H9 (cell line): ENCODE data around the gene NPAS2. TPM values are rescaled to one million over a fixed set of nuclear protein-coding genes. Genes with fewer than 3 reads are reported as not detected.

Experiments
- DNase-seq: peaks from one replicate; pipeline ENCODE4 v3.0.0-alpha.2; 2017
- H2AFZ ChIP-seq: one replicate; pipeline ENCODE4 v1.6.1; 2013; ENCODE audit warnings: mild to moderate bottlenecking, low read length, control low read depth, moderate library complexity
- H2AK5ac ChIP-seq: 2 replicates; pipeline ENCODE4 v1.6.1; 2013; ENCODE audit warnings: low read length, control low read depth, mixed read lengths; ENCODE audit not compliant: insufficient read length
- H2BK120ac ChIP-seq: one replicate; pipeline ENCODE4 v1.6.1; 2013; ENCODE audit warnings: low read depth, mild to moderate bottlenecking, low read length, control low read depth, inconsistent platforms; ENCODE audit not compliant: poor library complexity, severe bottlenecking
- H2BK12ac ChIP-seq: 2 replicates; pipeline ENCODE4 v1.6.1; 2013; ENCODE audit warnings: low read length, control low read depth, mixed read lengths, low read depth; ENCODE audit not compliant: insufficient read length
- H2BK15ac ChIP-seq: 2 replicates; pipeline ENCODE4 v1.6.1; 2013; ENCODE audit warnings: low read depth, low read length, control low read depth
- H2BK20ac ChIP-seq: one replicate; pipeline ENCODE4 v1.6.1; 2013; ENCODE audit warnings: low read depth, mild to moderate bottlenecking, low read length, control low read depth, inconsistent platforms; ENCODE audit not compliant: poor library complexity, severe bottlenecking
- H2BK5ac ChIP-seq: 2 replicates; pipeline ENCODE4 v1.6.1; 2013; ENCODE audit warnings: low read length, control low read depth, mixed read lengths; ENCODE audit not compliant: insufficient read length
- H3K14ac ChIP-seq: 2 replicates; pipeline ENCODE4 v1.6.1; 2013; ENCODE audit warnings: low read length, control low read depth; ENCODE audit not compliant: insufficient read depth
- H3K18ac ChIP-seq: 2 replicates; pipeline ENCODE4 v1.6.1; 2013; ENCODE audit warnings: low read depth, mild to moderate bottlenecking, mixed read lengths, low read length, control low read depth; ENCODE audit not compliant: insufficient read length
- H3K23ac ChIP-seq: 2 replicates; pipeline ENCODE4 v1.6.1; 2013; ENCODE audit warnings: low read length, control low read depth, mixed read lengths, low read depth; ENCODE audit not compliant: insufficient read length
- H3K23me2 ChIP-seq: 2 replicates; pipeline ENCODE4 v1.6.1; 2013; ENCODE audit warnings: low read depth, mild to moderate bottlenecking, mixed read lengths, low read length, control low read depth; ENCODE audit not compliant: insufficient read length, poor library complexity, severe bottlenecking
- H3K27ac ChIP-seq: 2 replicates; pipeline ENCODE4 v1.5.1; 2013; ENCODE audit warnings: low read length, control low read depth, mixed read lengths, low read depth; ENCODE audit not compliant: insufficient read length
- H3K27me3 ChIP-seq: 2 replicates; pipeline ENCODE4 v1.6.1; 2013; ENCODE audit warnings: low read length, control low read depth, inconsistent platforms; ENCODE audit not compliant: insufficient read depth
- H3K4ac ChIP-seq: 2 replicates; pipeline ENCODE4 v1.6.1; 2013; ENCODE audit warnings: low read depth, mild to moderate bottlenecking, control low read depth, inconsistent platforms, low read length, moderate library complexity
- H3K4me1 ChIP-seq: 2 replicates; pipeline ENCODE4 v1.6.1; 2013; ENCODE audit warnings: low read length, control low read depth, inconsistent platforms; ENCODE audit not compliant: insufficient read depth
- H3K4me2 ChIP-seq: 2 replicates; pipeline ENCODE4 v1.6.1; 2013; ENCODE audit warnings: low read length, control low read depth, mixed read lengths; ENCODE audit not compliant: insufficient read length, insufficient read depth
- H3K56ac ChIP-seq: 2 replicates; pipeline ENCODE4 v1.6.1; 2013; ENCODE audit warnings: low read depth, mild to moderate bottlenecking, mixed read lengths, low read length, control low read depth; ENCODE audit not compliant: insufficient read length
- H3K79me1 ChIP-seq: 2 replicates; pipeline ENCODE4 v1.6.1; 2013; ENCODE audit warnings: low read depth, mild to moderate bottlenecking, moderate library complexity, low read length, control low read depth, inconsistent platforms; ENCODE audit not compliant: insufficient read depth, poor library complexity, severe bottlenecking
- H3K79me2 ChIP-seq: 2 replicates; pipeline ENCODE4 v1.6.1; 2013; ENCODE audit warnings: low read length, control low read depth, inconsistent platforms; ENCODE audit not compliant: insufficient read depth
- H3K9ac ChIP-seq: 2 replicates; pipeline ENCODE4 v1.6.1; 2013; ENCODE audit warnings: low read length, control low read depth, mixed read lengths; ENCODE audit not compliant: insufficient read length; ENCODE audit errors: extremely low read depth
- H3K9me3 ChIP-seq: one replicate; pipeline ENCODE4 v1.6.1; 2013; ENCODE audit warnings: low read depth, low read length, inconsistent platforms; ENCODE audit not compliant: control insufficient read depth
- H3T11ph ChIP-seq: one replicate; pipeline ENCODE4 v1.6.1; 2013; ENCODE audit warnings: mild to moderate bottlenecking, low read length, control low read depth, inconsistent platforms
- H4K20me1 ChIP-seq: one replicate; pipeline ENCODE4 v1.6.1; 2013; ENCODE audit not compliant: control insufficient read depth, insufficient read length, insufficient read depth
- H4K5ac ChIP-seq: 2 replicates; pipeline ENCODE4 v1.6.1; 2013; ENCODE audit warnings: low read depth, mild to moderate bottlenecking, mixed read lengths, low read length, control low read depth; ENCODE audit not compliant: insufficient read length
- H4K8ac ChIP-seq: replicated peaks from 2 replicates; pipeline ENCODE4 v1.6.1; 2013; ENCODE audit warnings: low read length, control low read depth, mixed read lengths, low read depth; ENCODE audit not compliant: insufficient read length
- H4K91ac ChIP-seq: 2 replicates; pipeline ENCODE4 v1.6.1; 2013; ENCODE audit warnings: low read depth, mild to moderate bottlenecking, moderate library complexity, mixed read lengths, low read length, control low read depth; ENCODE audit not compliant: insufficient read length
- H3K27ac Mint-ChIP-seq, 3 experiments: 2 replicates in 2 of 3; 3 replicates in 1 of 3; pipeline ENCODE4 v1.8.0; 2020 to 2021; ENCODE audit warnings: mixed read lengths in 3 of 3, mild to moderate bottlenecking in 1 of 3, moderate library complexity in 1 of 3
- H3K27me3 Mint-ChIP-seq: 2 replicates; pipeline ENCODE4 v1.8.0; 2021; ENCODE audit warnings: low read depth, mild to moderate bottlenecking, moderate library complexity, mixed read lengths
- H3K36me3 Mint-ChIP-seq, 3 experiments: 2 replicates in 2 of 3; 3 replicates in 1 of 3; pipeline ENCODE4 v1.8.0; 2020 to 2021; ENCODE audit warnings: low read depth in 3 of 3, mixed read lengths in 3 of 3; ENCODE audit not compliant: insufficient read depth in 1 of 3
- H3K4me1 Mint-ChIP-seq, 2 experiments: 2 replicates each; pipeline ENCODE4 v1.8.0; 2020; ENCODE audit warnings: mixed read lengths in 2 of 2
- H3K4me3 Mint-ChIP-seq, 2 experiments: 2 replicates in 1 of 2; 3 replicates in 1 of 2; pipeline ENCODE4 v1.8.0; 2020 to 2021; ENCODE audit warnings: mild to moderate bottlenecking in 2 of 2, mixed read lengths in 2 of 2, moderate library complexity in 1 of 2
- H3K9me3 Mint-ChIP-seq, 2 experiments: 2 replicates in 1 of 2; 3 replicates in 1 of 2; pipeline ENCODE4 v1.8.0; 2020; ENCODE audit warnings: mild to moderate bottlenecking in 2 of 2, mixed read lengths in 2 of 2, moderate library complexity in 1 of 2
- WGBS: extraction: QIAGEN DNeasy Blood & Tissue Kit; methylation state at CpG from one replicate; pipeline ENCODE4 v1.1.7; 2013; ENCODE audit warnings: missing lambda C conversion rate, low lambda C conversion rate, mixed read lengths; ENCODE audit not compliant: insufficient read length; ENCODE audit errors: extremely low coverage; 5-methylcytosine and 5-hydroxymethylcytosine counted together
- total RNA-seq: library from RNA; stranded (reverse); gene quantifications from 2 replicates; pipeline ENCODE4 v1.2.1, GENCODE V29; 2021
- TF ChIP-seq, protein P1 (sequence below): fragments of 200-600 bp; sonication (generic); conservative IDR thresholded peaks from 3 replicates; pipeline ENCODE4 v1.8.0; 2021; ENCODE audit warnings: antibody characterized with exemption, mild to moderate bottlenecking

Gene NPAS2
- total RNA-seq, 1 experiment from 2014 or later = 1.3 TPM

DNA sequence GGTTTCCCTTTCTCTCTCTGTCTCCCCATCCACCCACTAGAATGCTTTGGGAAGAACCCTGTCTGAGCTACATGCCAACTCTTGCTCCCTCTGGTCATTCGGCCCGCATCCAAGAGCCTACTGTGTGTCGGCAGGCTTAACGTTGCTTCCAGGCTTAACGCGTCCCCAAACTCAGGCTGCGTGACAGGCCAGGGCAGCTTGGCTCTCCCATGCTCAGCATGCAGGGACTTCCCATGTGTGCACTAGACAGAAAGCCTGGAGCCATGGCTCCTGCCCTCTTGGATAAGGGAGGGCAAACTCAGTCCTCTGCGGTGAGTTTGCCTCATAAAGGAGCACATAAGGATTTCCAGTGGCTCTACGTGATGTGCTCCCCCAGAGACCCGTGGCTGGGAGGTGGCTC is 225.4 kb downstream of the NPAS2 start:
- H2BK12ac ChIP-seq = no peak overlapping the region

More for the DNA sequence above, 225.4 kb downstream of the NPAS2 start:
- Histone ChIP-seq H4K5ac (no peak overlapping the region), H3K18ac (no peak overlapping the region), H4K91ac (no peak overlapping the region), H2AK5ac (no peak overlapping the region), H3T11ph (no peak overlapping the region), H3K4ac (no peak overlapping the region), H2BK20ac (no peak overlapping the region), H3K4me2 (no peak overlapping the region), H3K23me2 (no peaks in the 10 kb centered on the region), H2BK120ac (no peak overlapping the region), H3K79me2 (no peaks in the 10 kb centered on the region), H3K27me3 (no peaks in the 10 kb centered on the region), H3K9ac (no peak overlapping the region), H3K9me3 (no peaks in the 10 kb centered on the region), H2BK5ac (no peak overlapping the region), H4K20me1 (no peaks in the 10 kb centered on the region), H3K56ac (no peak overlapping the region), H3K23ac (no peak overlapping the region), H4K8ac (no peak overlapping the region), H3K4me1 (no peaks in the 10 kb centered on the region; the same call in 1 of the 2 replicates), H3K79me1 (no peaks in the 10 kb centered on the region), H3K14ac (no peak overlapping the region), H3K27ac (no peak overlapping the region), H2AFZ (no peak overlapping the region), H2BK15ac (no peak overlapping the region)
- Mint-ChIP-seq H3K36me3 (peaks cover 7 to 26% (median 14%) of the 10 kb centered on the region in 3 experiments; a peak in 6 of 7 replicates), H3K4me3 (no peak overlapping the region), H3K4me1 (peaks cover 16% of the 10 kb centered on the region in 2 experiments), H3K9me3 (0 out of 5 replicates have a peak, but pooled peaks cover 0 to 3% of the 10 kb centered on the region in 2 experiments), H3K27ac (no peak overlapping the region; a peak in 1 of 7 replicates), H3K27me3 (no peaks in the 10 kb centered on the region)
- TF ChIP-seq, protein P1, sequence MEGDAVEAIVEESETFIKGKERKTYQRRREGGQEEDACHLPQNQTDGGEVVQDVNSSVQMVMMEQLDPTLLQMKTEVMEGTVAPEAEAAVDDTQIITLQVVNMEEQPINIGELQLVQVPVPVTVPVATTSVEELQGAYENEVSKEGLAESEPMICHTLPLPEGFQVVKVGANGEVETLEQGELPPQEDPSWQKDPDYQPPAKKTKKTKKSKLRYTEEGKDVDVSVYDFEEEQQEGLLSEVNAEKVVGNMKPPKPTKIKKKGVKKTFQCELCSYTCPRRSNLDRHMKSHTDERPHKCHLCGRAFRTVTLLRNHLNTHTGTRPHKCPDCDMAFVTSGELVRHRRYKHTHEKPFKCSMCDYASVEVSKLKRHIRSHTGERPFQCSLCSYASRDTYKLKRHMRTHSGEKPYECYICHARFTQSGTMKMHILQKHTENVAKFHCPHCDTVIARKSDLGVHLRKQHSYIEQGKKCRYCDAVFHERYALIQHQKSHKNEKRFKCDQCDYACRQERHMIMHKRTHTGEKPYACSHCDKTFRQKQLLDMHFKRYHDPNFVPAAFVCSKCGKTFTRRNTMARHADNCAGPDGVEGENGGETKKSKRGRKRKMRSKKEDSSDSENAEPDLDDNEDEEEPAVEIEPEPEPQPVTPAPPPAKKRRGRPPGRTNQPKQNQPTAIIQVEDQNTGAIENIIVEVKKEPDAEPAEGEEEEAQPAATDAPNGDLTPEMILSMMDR = no peak
- DNase-seq = no peak
- WGBS = no CpG with 5 or more reads among the region's 10 CpGs

Other genes with a start within 250 kb of the NPAS2 start
- gene RPL31, start 182.2 kb downstream of the NPAS2 start, total RNA-seq = 1,893 and 1,918 TPM in 2 replicates